HCT116 (cell line): ENCODE results near the gene NFE2.

Experiments used
- CEBPB ChIP-seq: IDR thresholded peaks from 2 replicates; pipeline ENCODE4 v1.6.1; 2012; ENCODE audit warnings: low read depth
- EZH2 ChIP-seq: fragments of 200-600 bp; sonication (generic); IDR thresholded peaks from 2 replicates; pipeline ENCODE4 v1.6.1; 2017; ENCODE audit warnings: antibody characterized with exemption, mixed run types
- EZH2phosphoT487 ChIP-seq: fragments of 200-600 bp; IDR thresholded peaks from 2 replicates; pipeline ENCODE4 v1.6.1; 2018; ENCODE audit warnings: antibody characterized with exemption, borderline replicate concordance
- POLR2A ChIP-seq: IDR thresholded peaks from 2 replicates; pipeline ENCODE4 v1.7.0; 2011; ENCODE audit warnings: borderline replicate concordance; ENCODE audit not compliant: insufficient read depth, insufficient read length; ENCODE audit errors: extremely low read depth
- POLR2AphosphoS5 ChIP-seq: IDR thresholded peaks from 2 replicates; pipeline ENCODE4 v1.6.1; 2011; ENCODE audit warnings: mild to moderate bottlenecking, low read depth, low read length, moderate library complexity
- ZNF274 ChIP-seq: fragments of 200-500 bp; sonication (Bioruptor generic); IDR thresholded peaks from 2 replicates; pipeline ENCODE4 v1.6.1; 2014; ENCODE audit warnings: mild to moderate bottlenecking, low read depth, low read length, inconsistent platforms
- TF ChIP-seq, protein P1 (sequence below), 3 experiments: fragments of 200-600 bp in 1 of 3; sonication (generic) in 1 of 3; IDR thresholded peaks in 2 of 3; conservative IDR thresholded peaks in 1 of 3; 2 replicates each; pipeline ENCODE4 v1.5.1; 2012 to 2017; ENCODE audit warnings: low read depth in 2 of 3, low read length in 2 of 3, antibody characterized with exemption in 1 of 3, borderline replicate concordance in 1 of 3, control low read depth in 1 of 3, mild to moderate bottlenecking in 1 of 3, mixed read lengths in 1 of 3, mixed run types in 1 of 3, moderate library complexity in 1 of 3; ENCODE audit not compliant: insufficient read depth in 1 of 3
- TF ChIP-seq, protein P2 (sequence below): IDR thresholded peaks from 2 replicates; pipeline ENCODE4 v1.6.1; 2012; ENCODE audit warnings: low read depth
- TF ChIP-seq, protein P3 (sequence below): IDR thresholded peaks from 2 replicates; pipeline ENCODE4 v1.6.1; 2011; ENCODE audit warnings: mild to moderate bottlenecking, low read length, moderate library complexity; ENCODE audit not compliant: insufficient replicate concordance; ENCODE audit errors: extremely low read depth
- TF ChIP-seq, protein P4 (sequence below): IDR thresholded peaks from 2 replicates; pipeline ENCODE4 v1.6.1; 2012

GRCh38 chr12:54259194-54260011 is 41.4 kb downstream of the NFE2 start:
- TF ChIP-seq, protein P1, sequence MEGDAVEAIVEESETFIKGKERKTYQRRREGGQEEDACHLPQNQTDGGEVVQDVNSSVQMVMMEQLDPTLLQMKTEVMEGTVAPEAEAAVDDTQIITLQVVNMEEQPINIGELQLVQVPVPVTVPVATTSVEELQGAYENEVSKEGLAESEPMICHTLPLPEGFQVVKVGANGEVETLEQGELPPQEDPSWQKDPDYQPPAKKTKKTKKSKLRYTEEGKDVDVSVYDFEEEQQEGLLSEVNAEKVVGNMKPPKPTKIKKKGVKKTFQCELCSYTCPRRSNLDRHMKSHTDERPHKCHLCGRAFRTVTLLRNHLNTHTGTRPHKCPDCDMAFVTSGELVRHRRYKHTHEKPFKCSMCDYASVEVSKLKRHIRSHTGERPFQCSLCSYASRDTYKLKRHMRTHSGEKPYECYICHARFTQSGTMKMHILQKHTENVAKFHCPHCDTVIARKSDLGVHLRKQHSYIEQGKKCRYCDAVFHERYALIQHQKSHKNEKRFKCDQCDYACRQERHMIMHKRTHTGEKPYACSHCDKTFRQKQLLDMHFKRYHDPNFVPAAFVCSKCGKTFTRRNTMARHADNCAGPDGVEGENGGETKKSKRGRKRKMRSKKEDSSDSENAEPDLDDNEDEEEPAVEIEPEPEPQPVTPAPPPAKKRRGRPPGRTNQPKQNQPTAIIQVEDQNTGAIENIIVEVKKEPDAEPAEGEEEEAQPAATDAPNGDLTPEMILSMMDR (IDR thresholded peaks at IDR 0.05 in 2 of 3, conservative IDR thresholded peaks at IDR 0.05 in 1 of 3; ENCODE audit: borderline replicate concordance in 1 of 3, insufficient read depth in 1 of 3, low read depth in 2 of 3, low read length in 2 of 3) = no peak
- TF ChIP-seq ZNF274 (no peak), EZH2 (no peak), CEBPB (no peak), POLR2AphosphoS5 (peak; percentile 54), POLR2A (no peak), EZH2phosphoT487 (no peak)
- TF ChIP-seq, protein P2, sequence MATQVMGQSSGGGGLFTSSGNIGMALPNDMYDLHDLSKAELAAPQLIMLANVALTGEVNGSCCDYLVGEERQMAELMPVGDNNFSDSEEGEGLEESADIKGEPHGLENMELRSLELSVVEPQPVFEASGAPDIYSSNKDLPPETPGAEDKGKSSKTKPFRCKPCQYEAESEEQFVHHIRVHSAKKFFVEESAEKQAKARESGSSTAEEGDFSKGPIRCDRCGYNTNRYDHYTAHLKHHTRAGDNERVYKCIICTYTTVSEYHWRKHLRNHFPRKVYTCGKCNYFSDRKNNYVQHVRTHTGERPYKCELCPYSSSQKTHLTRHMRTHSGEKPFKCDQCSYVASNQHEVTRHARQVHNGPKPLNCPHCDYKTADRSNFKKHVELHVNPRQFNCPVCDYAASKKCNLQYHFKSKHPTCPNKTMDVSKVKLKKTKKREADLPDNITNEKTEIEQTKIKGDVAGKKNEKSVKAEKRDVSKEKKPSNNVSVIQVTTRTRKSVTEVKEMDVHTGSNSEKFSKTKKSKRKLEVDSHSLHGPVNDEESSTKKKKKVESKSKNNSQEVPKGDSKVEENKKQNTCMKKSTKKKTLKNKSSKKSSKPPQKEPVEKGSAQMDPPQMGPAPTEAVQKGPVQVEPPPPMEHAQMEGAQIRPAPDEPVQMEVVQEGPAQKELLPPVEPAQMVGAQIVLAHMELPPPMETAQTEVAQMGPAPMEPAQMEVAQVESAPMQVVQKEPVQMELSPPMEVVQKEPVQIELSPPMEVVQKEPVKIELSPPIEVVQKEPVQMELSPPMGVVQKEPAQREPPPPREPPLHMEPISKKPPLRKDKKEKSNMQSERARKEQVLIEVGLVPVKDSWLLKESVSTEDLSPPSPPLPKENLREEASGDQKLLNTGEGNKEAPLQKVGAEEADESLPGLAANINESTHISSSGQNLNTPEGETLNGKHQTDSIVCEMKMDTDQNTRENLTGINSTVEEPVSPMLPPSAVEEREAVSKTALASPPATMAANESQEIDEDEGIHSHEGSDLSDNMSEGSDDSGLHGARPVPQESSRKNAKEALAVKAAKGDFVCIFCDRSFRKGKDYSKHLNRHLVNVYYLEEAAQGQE = no peak
- TF ChIP-seq, protein P3, sequence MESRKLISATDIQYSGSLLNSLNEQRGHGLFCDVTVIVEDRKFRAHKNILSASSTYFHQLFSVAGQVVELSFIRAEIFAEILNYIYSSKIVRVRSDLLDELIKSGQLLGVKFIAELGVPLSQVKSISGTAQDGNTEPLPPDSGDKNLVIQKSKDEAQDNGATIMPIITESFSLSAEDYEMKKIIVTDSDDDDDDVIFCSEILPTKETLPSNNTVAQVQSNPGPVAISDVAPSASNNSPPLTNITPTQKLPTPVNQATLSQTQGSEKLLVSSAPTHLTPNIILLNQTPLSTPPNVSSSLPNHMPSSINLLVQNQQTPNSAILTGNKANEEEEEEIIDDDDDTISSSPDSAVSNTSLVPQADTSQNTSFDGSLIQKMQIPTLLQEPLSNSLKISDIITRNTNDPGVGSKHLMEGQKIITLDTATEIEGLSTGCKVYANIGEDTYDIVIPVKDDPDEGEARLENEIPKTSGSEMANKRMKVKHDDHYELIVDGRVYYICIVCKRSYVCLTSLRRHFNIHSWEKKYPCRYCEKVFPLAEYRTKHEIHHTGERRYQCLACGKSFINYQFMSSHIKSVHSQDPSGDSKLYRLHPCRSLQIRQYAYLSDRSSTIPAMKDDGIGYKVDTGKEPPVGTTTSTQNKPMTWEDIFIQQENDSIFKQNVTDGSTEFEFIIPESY = no peak
- TF ChIP-seq, protein P4, sequence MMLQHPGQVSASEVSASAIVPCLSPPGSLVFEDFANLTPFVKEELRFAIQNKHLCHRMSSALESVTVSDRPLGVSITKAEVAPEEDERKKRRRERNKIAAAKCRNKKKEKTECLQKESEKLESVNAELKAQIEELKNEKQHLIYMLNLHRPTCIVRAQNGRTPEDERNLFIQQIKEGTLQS = no peak
